ENCODE data around the gene TGM2.

The TGM2 gene

DNA sequence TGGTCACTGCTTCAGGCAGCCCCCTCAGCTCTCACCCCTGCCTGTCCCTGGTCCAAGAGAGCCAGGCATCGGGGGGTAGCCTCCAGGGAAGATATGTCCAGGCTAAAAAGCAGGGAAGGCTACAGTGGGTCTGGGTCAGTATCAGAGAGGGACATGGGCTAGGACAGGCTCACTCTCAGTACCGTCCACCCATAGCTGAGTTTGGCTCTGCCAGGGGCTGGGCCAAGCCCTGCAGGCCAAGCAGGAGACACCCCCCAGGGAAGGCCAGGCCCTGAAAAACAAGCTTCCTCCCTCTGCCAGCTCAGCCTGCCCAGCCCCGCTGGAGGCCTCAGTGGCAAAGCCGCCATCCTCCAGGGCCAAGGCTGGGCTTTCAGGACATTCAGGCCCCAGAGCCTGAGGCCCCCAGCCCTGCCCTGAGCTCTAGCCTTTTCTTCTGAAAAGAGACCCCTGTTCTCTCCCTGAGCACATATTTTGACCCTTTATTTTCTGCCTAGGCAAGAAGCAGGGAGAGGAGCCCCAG is 28.6 kb upstream of the TGM2 start:
- DNase-seq (ENCODE audit: insufficient read length, low spot score) (no peak), FAIRE-seq (no peak)
- no peak for TF ChIP-seq POLR2A (IDR thresholded peaks at IDR 0.05; ENCODE audit: low read depth, low read length)

GRCh38 chr20:38192323-38192885 is 27.3 kb upstream of the TGM2 start:
- FAIRE-seq (no peak), DNase-seq (ENCODE audit: insufficient read length, low spot score) (no peak)
- TF ChIP-seq POLR2A (IDR thresholded peaks at IDR 0.05; ENCODE audit: low read depth, low read length), result no peak

GRCh38 chr20:38191654-38192053 is 26.6 kb upstream of the TGM2 start:
- no peak for FAIRE-seq
- no peak for TF ChIP-seq POLR2A (IDR thresholded peaks at IDR 0.05; ENCODE audit: low read depth, low read length)
- no peak for DNase-seq (ENCODE audit: insufficient read length, low spot score)

GRCh38 chr20:38190936-38191371 is 25.9 kb upstream of the TGM2 start:
- no peak for FAIRE-seq
- DNase-seq (ENCODE audit: insufficient read length, low spot score), result no peak
- TF ChIP-seq POLR2A (IDR thresholded peaks at IDR 0.05; ENCODE audit: low read depth, low read length), result no peak

- DNase-seq (ENCODE audit: insufficient read length, low spot score), result no peak
- TF ChIP-seq POLR2A (IDR thresholded peaks at IDR 0.05; ENCODE audit: low read depth, low read length), result no peak
- FAIRE-seq, result no peak
These were observed 25.1 kb upstream of the TGM2 start for GRCh38 chr20:38190166-38190565.

DNA sequence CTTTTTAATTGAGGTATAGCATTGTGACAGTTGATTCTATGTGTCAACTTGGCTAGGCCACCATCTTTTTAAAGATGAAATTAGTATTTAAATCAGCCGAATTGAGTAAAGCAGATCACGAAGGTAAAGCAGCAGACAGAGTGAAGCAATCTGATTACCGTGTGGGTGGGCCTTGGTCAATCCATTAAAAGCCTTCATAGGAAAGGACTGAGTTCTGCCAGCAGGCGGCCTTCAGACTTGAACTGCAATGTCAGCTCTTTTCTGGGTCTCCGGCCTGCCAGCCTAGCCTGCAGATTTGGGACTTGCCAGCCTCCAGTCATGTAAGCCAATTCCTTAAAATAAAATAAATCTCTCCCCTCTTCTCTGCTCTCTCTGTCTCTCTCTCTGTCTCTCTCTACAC is 22.4 kb upstream of the TGM2 start:
- FAIRE-seq (no peak), DNase-seq (ENCODE audit: insufficient read length, low spot score) (no peak)
- no peak for TF ChIP-seq POLR2A (IDR thresholded peaks at IDR 0.05; ENCODE audit: low read depth, low read length)

DNA sequence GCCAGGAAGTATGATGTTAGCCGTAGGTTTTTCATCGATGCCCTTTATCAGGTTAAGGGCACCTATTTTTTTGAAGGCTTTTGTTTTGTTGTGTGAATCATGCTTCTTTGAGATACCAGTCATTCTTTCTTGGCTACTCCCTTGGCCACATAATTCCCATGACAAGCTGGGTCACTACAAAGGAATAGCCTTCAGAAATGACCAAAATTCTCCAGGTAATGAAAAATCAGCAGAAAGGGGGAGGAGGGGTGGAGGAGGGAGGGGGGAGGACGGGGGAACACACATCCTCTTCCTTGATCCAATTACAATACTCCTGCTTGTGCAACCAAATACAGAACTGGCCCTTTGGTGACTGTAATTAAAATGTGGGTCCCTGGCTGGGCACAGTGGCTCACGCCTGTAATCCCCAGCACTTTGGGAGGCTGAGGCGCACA is 21.7 kb upstream of the TGM2 start:
- no peak for TF ChIP-seq POLR2A (IDR thresholded peaks at IDR 0.05; ENCODE audit: low read depth, low read length)
- peak; percentile 55 for DNase-seq (ENCODE audit: insufficient read length, low spot score)
- peak; percentile 62 for FAIRE-seq

- FAIRE-seq (no peak), DNase-seq (ENCODE audit: insufficient read length, low spot score) (no peak)
- TF ChIP-seq POLR2A (IDR thresholded peaks at IDR 0.05; ENCODE audit: low read depth, low read length), result no peak
These were observed 19.0 kb upstream of the TGM2 start for GRCh38 chr20:38184101-38184500.

DNA sequence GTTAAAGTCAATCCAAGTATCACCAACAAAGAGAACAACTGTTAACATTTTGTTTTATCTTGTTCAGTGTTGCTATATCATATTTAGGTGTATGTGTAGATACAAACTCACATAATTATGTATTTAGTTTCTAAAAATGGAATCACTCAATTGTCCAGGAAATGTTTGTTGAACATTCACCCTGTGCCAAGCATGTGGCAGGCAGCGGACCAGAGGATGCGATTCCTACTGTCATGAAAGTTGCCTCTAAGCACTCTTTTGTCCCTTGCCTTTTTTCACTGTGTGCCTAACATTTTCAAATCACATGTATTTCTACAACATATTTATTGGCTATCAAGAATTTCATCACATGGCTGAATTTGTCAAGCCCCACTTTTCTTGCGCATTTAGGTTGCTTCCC is 16.9 kb upstream of the TGM2 start:
- DNase-seq (ENCODE audit: insufficient read length, low spot score) (no peak), FAIRE-seq (no peak)
- no peak for TF ChIP-seq POLR2A (IDR thresholded peaks at IDR 0.05; ENCODE audit: low read depth, low read length)

- DNase-seq (ENCODE audit: insufficient read length, low spot score) (no peak), FAIRE-seq (no peak)
- no peak for TF ChIP-seq POLR2A (IDR thresholded peaks at IDR 0.05; ENCODE audit: low read depth, low read length)
These were observed 16.2 kb upstream of the TGM2 start for GRCh38 chr20:38181207-38181801.

- FAIRE-seq, result no peak
- TF ChIP-seq POLR2A (IDR thresholded peaks at IDR 0.05; ENCODE audit: low read depth, low read length), result no peak
- no peak for DNase-seq (ENCODE audit: insufficient read length, low spot score)
These were observed 15.7 kb upstream of the TGM2 start for GRCh38 chr20:38180781-38181180.

DNA sequence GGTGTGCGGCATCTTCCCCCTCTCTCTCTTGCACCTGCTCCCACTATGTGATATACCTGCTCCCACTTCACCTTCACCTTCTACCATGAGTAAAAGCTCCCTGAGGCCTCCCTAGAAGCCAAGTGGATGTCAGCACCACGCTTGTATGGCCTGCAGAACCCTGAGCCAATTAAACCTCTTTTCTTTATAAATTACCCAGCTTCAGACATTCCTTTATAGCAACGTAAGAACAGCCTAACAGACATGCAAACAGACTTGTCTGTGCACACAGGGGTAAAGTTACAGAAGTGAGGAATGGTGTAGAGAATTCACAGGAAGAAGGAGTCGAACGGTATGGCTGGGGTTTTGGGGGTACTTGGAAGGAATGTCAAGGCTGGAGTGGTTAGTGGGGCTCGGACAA is 14.8 kb upstream of the TGM2 start:
- TF ChIP-seq POLR2A (IDR thresholded peaks at IDR 0.05; ENCODE audit: low read depth, low read length), result no peak
- DNase-seq (ENCODE audit: insufficient read length, low spot score) (no peak), FAIRE-seq (no peak)

DNA sequence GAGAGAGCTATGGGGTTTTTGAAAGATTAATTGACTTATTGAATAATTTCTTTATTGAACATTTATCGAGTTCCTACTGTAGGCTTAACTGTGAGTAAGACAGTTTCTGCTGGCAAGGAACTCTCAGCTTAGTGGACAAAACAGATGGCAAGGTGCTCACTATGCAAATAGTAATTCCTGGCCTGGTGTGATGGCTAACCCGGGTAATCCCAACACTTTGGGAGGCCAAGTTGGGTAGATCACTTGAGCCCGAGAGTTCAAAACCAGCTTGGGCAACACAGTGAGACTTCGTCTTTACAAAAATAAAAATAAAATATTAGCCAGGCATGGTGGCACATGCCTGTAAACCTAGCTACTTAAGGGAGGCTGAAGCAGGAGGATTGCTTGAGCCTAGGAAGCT is 13.5 kb upstream of the TGM2 start:
- TF ChIP-seq POLR2A (IDR thresholded peaks at IDR 0.05; ENCODE audit: low read depth, low read length), result no peak
- no peak for DNase-seq (ENCODE audit: insufficient read length, low spot score)
- no peak for FAIRE-seq

GRCh38 chr20:38178065-38178491 is 13.0 kb upstream of the TGM2 start:
- no peak for FAIRE-seq
- no peak for TF ChIP-seq POLR2A (IDR thresholded peaks at IDR 0.05; ENCODE audit: low read depth, low read length)
- DNase-seq (ENCODE audit: insufficient read length, low spot score), result no peak

GRCh38 chr20:38177201-38177600 is 12.1 kb upstream of the TGM2 start:
- DNase-seq (ENCODE audit: insufficient read length, low spot score) (no peak), FAIRE-seq (no peak)
- no peak for TF ChIP-seq POLR2A (IDR thresholded peaks at IDR 0.05; ENCODE audit: low read depth, low read length)

All from H54 (cell line).